H1 (cell line): ENCODE results near the gene RALGAPA2. TPM values are rescaled to one million over a fixed set of nuclear protein-coding genes. Genes with fewer than 3 reads are reported as not detected.

ENCODE experiments used
- ASH2L ChIP-seq: fragments of 200-600, 300-600 bp; sonication (generic); IDR thresholded peaks from one replicate; pipeline ENCODE4 v1.7.1; 2017; ENCODE audit warnings: low read length
- BACH1 ChIP-seq: IDR thresholded peaks from 2 replicates; pipeline ENCODE4 v1.6.1; 2012; ENCODE audit warnings: low read length, improper control_type of control experiment
- SAP30 ChIP-seq: fragments of 300-600 bp; sonication (generic); IDR thresholded peaks from 2 replicates; pipeline ENCODE4 v1.7.1; 2012; ENCODE audit warnings: low read length, moderate library complexity, mild to moderate bottlenecking, inconsistent platforms; ENCODE audit not compliant: insufficient read depth, insufficient replicate concordance
- polyA plus RNA-seq, 7 experiments: library from polyadenylated mRNA; depleted of rRNA in 3 of 7; stranded (reverse) in 5 of 7; unstranded in 2 of 7; fragments of >200 nt in 5 of 7; fragments of 200-250 nt in 2 of 7; gene quantifications; 1 replicate in 5 of 7; 2 replicates in 1 of 7; 4 replicates in 1 of 7; pipeline versions ENCODE4 v1.2.1 to v1.2.3, GENCODE V29; 2011 to 2013; ENCODE audit warnings: missing spikeins in 2 of 7, mixed read lengths in 2 of 7
- total RNA-seq: library from RNA; stranded (reverse); fragmentation: NEBNext Ultra II Directional; extraction: Animal tissue kit (Norgen Biotek cat#: 25700); gene quantifications from 2 replicates; pipeline ENCODE4 v1.2.1, GENCODE V29; 2021

RALGAPA2 gene
- total and polyA plus RNA-seq, 2 of the 8 experiments (the other 6 are each of a cell fraction or from before 2014, with no cell fraction given): 5.1 to 25.5 TPM

DNA sequence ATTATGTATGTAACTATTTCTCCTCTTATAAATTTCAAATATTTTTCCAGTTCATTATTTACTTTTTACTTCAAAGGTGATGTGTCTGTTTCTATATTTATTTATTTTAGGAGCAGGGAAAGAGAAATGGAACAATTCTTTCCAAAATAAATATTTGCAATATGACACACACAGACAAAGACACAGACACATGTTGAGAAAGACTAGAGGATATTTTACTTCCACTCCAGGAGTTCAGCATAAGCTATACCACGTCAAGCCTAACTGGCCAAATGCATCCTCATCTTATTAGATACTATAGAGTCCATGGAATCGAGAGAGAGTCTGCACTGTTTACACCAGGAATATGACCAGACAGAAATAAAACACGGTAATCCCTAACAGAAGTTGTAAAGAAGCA, 13.3 kb downstream of the RALGAPA2 start (continued):
- TF ChIP-seq SAP30: no peak
- TF ChIP-seq ASH2L: no peak
- no peak for TF ChIP-seq BACH1
